ENCODE data around the gene ZNF521.

Gene ZNF521

DNA sequence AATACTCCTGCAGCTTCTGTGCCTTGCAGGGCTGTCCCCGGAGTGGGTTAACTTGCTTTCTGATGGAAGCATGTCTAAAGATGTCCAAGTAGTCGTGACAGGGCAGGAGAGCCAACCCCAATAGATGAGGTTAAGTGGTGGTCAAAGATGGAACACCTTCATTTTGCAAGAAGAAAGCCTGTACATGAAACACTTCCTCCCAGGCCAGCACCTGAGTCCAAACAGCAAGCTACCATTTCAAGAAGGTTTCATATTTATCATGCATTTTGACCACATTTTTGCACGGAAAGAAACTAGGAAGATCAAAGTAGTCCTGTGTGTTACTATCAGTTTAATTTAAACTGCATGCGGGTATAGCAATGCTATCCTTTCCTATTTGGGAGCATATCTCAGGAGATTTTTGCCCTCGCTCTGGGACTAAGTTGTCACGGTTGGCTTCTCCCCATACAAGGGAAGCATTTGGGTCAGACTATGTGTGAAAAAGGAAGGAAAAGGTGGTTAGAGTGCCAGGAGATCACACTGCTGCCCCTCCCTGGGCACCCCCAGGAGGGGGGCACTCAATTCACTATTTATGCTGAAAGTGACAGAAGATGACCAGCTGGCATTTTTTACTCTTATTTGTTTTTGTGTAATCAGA, 187.6 kb downstream of the ZNF521 start:
- no peak for DNase-seq

DNA sequence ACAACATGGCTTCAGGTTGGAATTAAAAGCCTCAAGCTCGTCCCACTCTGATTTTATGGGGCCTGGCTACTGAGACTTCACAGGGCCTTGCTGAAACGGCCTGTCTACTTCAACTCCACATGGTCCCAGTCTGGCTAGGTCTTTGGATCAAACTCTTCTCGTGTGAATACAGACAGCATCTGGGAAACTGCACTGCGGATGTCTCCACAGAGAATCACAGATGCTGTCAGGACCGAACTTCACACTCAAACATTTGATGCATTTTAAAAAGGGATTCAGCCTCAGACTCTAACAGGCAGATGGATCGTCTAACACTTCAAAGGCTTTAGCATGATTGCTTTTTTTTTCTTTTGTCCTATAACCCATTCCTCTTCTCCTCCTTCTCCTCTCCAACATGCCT, 198.5 kb downstream of the ZNF521 start:
- DNase-seq: no peak

DNA sequence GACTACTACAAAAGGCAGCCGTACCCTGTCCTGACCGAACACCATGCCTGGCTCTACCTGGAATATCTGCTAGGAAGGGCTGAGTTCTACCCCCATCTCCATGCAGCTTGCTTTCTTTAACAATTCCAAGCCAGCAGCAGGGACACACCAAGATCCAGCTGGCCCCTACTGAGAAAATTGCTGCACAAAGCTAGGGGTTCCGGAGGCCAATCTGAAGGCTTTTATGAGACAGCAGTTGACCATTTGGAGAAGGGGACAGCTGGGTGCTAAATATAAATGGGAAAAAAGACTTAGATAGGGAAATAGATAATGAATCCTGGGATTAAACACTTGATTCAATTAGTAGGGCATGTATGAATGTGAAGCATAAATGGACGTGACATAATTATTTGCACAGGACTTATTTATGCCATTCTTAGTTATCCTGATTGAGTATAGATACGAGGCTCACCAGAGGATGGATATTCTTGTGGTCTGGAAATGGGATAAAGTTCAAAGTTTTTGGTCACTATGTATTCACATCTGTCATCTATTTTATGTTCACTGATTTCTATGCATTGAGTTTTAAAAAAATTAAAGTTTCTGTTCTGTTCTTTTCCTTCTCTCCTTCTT, 204.0 kb downstream of the ZNF521 start:
- DNase-seq: no peak

DNA sequence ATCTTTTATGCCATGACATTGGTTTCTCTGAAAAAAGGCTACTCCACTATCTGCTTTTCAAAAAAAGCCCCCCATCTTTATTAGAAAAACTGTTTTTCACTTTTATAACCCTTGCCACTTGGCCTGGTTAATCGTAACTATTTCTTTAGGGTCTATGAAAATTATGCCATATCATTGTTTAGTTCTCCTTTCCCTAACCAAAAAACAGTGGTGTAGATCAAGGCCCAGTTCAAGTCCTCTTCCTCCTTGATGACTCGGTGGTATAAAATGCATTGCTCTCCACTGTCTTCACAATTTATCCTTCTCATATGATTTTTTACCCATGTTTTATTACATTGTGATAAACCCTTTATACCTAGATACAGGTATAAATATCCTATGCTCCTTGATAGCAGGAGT, 205.5 kb downstream of the ZNF521 start:
- DNase-seq: no peak

DNA sequence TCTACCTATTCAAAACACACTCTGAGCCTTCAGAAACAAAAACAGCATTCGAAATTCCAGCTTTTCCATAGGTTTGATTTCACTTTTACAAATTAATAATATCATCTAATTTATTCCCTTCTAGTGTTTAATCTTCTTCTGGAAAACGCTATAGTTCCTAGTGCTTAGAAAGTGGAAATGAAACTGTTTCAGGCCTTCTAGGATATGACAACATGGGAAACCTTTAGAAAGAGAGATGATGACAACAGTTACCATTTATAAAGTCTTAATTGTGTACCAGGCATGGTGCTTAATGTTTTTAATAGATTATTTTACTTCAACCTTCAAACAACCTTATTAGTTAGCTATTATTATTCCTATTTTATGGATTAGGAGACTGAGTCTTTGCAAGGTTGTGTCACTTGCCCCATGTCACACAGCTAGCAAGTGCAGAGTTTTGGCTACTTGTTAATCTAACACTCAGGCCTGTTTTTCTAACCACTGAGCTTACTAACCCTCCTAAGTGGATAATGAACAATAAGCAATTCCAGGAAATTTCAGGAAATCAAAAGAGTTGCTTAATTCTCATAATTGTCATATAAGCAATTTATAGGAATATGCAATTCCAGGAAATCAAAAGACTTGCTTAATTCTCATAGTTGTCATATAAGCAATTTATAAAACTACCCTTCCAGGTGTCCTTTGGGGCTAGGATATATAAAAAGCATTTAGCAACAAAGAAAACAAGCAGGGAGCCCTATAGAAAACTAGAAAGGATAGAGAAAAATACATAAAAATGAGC, 206.0 kb downstream of the ZNF521 start:
- no peak for DNase-seq

DNA sequence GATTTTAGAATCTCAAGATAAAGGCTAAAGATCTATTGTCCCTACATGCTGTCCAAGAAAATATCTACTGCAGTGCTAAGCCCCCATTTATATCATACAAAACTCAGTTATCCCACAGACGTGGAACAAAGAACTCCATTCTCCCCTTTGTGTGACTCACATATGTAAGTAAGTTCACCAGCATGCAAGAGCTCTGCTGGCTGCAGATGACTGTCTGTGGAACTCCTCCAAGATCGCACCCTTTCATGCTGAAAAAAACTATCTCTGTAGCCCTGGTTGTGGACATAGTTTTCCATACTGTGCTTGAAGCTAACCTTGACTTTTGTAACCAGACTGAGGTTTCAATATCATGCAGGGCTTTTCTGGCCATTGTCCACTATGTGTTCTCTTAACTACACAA, 207.1 kb downstream of the ZNF521 start:
- DNase-seq: no peak

DNA sequence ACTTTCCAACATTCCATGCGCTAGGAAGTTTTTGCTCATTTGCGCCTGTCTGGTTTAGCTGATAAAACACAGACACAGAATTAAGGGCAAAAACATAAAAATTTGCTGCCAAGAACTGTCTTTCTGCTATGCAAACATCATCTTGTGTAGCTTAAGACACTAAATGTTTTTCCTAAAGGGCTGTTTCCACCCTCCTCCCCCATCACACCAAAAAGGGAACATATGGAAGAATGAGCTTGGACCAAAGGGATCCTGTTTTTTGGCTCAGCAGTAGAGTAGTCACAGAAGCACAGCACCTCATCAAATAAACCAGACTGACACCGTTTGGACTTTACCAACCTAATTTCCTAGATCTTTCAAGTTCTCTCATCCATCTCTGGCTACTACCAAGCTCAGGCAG, 210.1 kb downstream of the ZNF521 start:
- DNase-seq: no peak

DNA sequence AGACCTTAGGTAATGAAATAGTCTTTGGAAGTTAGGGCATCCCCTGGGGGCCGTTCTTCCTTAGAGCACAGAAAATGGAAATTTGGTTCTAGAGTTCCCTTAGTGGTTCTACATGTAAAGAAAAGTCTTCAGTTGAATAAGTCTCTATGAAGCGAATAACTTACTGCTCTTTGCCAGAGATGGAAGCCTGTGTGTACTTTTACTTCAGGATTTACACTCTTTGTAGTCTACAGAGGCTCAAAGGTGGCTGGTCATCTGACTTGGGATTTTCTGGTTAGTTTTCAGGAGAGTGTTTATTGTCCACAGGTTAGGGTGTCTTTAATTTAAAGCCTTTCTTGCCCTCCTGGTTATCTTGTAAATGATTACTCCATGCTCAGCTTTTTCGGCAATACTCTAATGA, 210.6 kb downstream of the ZNF521 start:
- no peak for DNase-seq

DNA sequence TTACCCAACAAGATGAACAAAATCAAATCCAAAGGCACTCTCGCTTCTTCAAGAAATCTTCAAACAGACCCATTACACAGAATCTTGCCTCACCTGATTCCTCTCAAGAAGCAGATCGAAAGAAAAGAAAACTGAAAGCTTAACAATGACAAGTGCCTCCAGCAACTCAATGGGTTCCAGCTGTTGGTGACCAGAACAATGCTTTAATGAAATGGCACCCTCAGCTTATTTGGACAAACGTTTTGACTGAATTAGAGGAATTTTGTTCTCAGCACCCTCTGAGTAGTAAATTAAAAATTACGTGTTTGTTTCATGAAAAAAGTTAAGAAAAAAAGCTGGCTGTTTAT, 211.0 kb downstream of the ZNF521 start:
- no peak for DNase-seq

DNA sequence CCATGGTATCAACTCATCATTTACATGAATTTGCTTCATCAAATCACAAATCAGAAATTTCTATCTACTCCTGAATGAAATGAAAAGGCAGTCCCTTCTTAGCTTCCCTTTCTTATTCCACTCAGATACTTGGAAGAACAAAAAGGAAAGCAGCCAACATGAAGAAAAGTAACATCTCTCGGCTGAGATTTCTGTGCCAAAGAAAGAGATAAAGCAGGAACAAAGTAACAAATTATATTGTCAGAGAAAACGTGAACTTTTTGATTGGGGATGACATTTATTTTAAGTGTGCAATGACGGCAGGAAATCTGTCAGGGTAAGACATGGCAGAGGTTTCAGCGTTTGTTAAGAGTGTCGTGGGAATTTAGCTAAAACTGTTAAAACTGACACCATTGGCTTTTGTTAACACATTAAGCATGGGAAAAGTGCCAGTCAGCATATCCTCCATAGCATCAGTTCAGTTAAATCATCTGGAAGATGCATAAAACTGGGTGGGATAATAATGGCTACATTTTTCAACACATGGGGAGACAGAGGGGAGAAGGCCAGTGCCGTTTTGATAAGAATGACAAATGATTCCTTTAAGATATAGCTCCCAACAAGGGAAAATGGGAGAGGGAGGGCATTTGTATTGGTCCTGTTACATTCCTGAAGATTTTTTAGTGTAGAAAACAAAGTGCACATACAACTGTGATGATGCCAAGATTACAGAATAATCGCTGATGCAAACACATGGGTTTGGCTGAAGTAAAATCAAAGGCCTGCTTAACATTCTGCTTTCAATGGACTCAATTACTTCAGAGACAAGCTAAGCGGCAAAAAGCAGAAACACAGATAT, 211.6 kb downstream of the ZNF521 start:
- DNase-seq: no peak

DNA sequence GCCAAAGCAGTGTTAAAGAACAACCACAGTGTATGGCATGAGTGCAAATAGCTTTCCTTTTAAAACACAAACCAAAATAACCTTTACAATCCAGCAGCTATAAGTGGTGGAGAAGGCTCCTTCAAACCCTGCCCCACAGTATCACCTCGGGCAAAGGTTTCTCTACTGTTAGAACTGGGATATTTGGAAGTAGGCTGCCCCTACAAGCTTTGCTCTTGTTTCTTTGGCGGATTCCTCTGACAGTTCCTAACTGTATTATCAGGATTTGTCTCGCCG, 214.8 kb downstream of the ZNF521 start:
- DNase-seq: no peak

DNA sequence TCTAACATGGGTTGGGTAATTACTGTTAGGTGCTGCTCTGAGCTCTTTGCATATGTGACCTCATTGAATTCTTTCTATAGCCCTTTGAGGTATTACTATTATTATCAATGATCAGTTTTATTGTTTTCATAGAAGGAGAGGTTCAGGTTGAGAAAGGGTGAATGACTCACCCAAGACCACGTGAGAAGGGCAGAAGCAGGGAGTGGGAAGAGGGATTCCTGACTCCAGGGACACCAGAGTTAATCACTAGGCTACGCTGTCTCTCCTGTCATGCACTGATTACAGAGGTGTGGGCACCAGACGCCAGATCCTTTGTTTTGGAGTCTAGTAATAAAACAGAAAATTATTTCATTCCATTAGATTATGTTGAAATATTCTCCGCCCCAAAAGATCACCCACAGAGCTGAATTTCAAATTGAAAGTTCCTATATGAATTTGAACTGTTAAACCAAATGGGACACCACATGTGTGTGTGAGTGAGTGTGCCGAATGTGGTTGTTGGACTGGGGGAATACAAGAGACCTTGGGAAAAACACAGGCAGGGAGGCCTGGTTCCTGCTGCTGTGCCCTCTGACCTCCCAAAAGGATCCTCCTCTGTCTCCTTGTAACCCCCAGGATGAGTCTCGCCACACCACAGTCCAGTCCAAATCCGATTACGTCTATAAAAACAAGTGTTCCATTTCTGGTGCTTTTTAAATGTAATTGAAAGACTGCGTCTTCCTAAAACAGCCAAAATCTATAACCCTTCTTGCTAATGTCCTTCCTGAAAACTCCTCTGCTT, 215.4 kb downstream of the ZNF521 start:
- DNase-seq: no peak

DNA sequence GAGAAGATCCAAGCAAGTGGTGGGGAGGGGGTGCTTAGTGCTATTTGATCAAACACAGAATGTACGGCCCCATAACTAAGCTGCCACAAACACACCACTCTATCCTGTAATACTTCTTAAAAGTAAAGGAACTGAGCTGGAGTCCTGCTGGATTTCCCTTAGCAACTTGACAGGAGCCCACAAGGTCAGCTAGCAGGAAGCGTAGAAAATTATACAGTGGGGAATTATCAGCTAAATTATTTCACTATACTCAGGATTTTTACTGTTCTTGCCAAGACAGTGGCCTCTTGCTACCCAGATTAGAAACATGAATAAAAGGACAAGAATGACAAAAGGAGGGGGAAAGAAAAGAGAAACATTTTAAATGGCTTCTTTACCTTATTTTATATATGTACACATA, 217.1 kb downstream of the ZNF521 start:
- DNase-seq: no peak

DNA sequence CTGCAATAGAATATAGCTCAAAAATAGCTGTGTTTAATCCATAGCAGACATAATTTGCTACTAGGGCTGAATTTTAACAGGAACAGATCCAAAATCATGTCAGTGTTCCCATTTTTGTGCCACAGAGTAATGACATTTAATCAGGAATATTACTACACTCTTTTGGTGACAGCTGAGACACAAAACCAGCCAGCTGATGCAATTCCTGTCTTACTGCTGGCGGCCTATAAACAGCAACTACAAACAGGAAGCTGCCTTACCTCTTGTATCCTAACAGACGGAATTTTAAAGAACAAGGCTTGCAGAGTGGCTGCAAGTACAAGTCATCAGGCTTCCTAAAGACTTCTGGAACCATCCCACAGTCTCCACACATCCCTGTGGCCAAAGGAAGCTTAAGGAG, 218.1 kb downstream of the ZNF521 start:
- no peak for DNase-seq

DNA sequence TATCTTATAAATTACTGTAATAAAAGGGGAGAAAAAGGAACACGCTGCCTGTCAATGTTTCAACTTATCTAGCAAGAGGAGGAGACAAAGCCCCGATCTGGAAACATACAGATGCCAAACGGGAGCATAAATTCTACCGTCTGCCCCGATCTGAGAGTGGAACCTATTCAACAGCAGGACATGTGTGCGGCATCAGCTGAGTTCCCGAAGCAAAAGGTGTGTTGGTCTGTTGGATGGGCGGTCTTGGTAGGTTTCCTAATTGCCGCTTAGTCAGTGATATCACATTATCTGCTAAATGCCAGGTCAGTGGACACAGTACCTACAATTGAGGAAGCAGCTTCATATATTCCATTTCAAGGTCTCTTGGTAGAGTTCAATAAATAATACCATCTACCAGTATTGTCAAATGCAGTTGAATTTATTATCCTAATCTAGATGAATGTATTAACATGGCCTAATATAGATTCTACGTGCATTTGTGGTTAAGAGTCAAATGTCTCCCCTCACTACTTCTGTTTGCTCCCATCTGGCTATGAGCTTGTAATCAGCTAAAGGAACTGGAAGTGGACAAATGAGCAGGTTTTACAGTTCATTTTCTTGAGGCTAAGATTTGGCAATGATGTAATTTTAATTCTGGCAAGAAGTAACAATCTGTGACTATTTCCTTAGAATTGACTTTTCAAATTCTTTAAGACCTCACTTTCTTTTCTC, 219.0 kb downstream of the ZNF521 start:
- DNase-seq: no peak

DNA sequence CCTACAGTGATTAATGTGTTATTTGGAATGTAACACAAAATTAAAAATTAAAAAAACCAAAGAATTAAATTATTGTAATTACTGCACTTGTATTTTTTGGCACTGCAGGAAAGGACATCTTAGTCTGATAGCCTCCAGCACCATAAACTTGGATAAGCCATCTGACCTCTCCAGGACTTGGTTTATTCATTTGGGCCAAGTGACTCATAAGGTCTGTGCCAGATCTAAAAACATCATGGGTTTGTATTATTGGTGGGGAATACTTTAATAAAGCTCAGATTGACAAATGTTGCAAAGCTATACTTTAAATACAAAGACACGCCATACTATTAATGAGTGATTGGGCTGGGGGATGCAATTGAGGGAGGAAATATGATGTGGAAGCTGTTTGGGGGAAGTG, 225.2 kb downstream of the ZNF521 start:
- no peak for DNase-seq

DNA sequence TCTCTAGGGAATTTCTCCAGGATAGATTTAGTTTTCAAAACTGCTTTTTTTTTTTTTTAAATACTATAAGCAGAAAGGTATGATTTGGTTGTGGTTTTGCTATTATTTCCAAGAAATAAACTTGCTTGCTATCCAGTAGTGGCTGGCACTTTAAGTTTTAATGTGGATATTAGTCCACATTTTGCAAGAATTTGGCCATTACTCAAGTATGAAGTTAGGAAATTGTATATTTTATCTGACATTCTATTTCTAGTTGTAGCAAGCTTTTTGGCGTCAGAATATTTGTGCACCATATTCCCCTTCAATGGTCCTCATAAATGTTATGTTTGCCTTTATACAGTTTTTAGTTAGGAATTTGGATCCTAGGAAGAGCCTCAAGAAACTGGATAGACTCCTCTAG, 226.3 kb downstream of the ZNF521 start:
- DNase-seq: no peak

DNA sequence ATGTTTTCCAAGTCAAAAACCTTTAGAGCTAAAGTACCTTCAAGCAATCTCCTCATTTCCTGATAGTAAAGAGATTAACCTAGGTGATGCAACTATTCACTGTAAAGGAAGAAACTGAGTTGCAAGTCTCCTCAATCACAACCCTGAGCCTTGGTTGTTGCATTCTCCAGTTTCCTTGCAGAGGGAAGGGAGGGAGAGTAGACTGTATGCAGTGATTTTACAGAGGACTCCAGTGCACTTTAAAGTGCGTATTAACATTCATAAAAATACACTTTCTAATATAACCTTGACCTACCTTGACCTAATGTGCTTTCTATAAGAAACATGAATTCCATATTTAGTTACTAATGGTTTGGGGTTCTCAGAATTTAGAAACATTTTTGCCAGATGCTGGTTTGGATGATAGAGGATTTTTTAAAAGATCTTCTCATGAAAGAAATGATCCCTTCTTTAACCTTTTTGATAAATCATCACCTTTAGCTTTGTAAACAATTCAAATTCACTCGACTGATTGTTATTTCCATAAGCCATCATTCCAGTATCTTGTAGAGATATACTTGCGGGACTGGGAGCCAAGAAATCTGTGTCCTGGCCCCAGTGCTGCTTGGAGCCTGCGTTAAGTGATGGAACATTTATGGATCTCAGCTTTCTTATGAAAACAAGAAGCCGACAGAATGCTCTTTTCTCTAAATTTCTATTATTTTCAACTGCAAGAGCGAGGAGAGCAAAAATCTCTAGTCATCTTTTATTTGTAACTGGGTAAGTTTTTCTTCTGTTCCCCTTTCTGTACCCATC, 228.3 kb downstream of the ZNF521 start:
- DNase-seq: no peak

DNA sequence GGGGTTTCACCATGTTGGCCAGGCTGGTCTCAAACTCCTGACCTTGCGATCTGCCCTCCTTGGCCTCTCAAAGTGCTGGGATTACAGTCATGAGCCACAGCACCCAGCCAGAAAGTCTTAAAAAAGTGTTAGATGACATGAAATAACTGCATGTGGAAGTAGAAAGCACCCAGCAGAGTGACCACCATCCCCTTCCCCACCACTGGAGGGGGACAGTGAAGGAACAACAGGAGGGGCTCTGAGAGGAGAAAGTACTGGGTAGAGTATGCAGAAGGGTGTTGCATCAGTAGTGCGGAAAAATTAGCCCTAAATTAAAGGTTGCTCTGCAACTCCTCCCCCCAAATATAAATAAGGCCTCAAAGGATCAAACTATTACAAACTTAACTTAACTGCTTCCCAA, 230.5 kb downstream of the ZNF521 start:
- DNase-seq: no peak

DNA sequence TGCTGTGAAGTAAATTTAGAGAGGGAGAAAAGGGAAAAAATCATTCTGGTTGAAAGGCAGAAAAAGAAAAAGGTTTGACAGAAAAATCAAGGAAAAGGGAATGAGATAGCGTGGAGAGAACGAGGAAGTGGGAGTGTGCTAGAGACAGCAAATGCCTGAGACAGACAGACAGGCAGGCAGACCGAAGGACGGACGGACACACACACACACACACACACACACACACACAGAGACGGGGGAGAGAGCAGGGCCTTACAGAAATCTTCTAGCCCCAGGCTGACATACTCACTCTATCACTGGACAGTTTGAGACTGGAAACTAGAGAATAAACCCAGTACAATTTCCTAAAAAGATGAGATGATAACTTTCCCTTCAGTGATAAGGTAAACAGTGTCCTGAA, 238.4 kb downstream of the ZNF521 start:
- no peak for DNase-seq

DNA sequence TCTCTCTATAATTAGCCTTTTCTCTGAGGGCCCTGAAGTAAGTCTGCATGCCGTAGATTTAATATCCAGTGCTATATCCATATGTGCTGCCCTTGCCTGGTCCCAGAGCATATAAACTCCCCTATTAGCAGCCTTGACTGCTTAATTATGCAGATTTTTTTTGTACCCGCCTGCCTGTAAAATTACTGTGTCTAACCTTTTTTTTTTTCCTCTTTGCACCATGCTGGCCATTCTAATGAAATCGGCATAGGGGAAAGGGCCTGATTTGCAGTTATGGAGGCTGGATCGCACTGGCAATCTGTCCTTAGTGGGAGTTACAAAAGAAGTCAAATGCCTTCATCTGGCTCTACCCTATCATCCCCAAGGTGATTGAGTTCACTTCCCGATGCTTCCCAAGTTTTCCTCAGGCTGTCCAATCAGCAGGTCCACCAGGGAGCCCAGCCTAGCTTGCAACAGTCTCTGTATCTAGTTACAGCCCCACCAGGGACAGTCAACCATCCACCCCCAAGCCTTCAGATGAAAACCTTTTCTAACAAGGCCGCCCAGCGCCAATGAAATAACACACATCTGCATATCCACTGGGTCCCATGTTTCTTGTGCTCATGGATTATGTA, 239.0 kb downstream of the ZNF521 start:
- DNase-seq: no peak

Data from stimulated activated CD4-positive, alpha-beta T cell treated with anti-CD3 and anti-CD28 coated beads, Interleukin-4, amount 100 ng/mL, for 24 hours (primary cell).